ENCODE data around the gene MATCAP1.

Gene MATCAP1

GRCh38 chr16:67186550-67186950, 2.8 kb upstream of the MATCAP1 start:
- TF ChIP-seq REST (IDR thresholded peaks at IDR 0.05; ENCODE audit: low read depth) = no peak
- no peak for TF ChIP-seq CREB1 (IDR thresholded peaks at IDR 0.05; ENCODE audit: low read depth)
- TF ChIP-seq ZBTB7A (IDR thresholded peaks at IDR 0.05; ENCODE audit: low read depth) = no peak

GRCh38 chr16:67185651-67186134, 1.9 kb upstream of the MATCAP1 start:
- TF ChIP-seq CREB1 (IDR thresholded peaks at IDR 0.05; ENCODE audit: low read depth) (no peak), TAF1 (IDR thresholded peaks at IDR 0.05; ENCODE audit: low read depth) (no peak), TEAD4 (IDR thresholded peaks at IDR 0.05) (no peak), REST (IDR thresholded peaks at IDR 0.05; ENCODE audit: low read depth) (no peak), EP300 (IDR thresholded peaks at IDR 0.05; ENCODE audit: borderline replicate concordance) (no peak), RAD21 (IDR thresholded peaks at IDR 0.05; ENCODE audit: low read depth) (no peak), FOXM1 (IDR thresholded peaks at IDR 0.05; ENCODE audit: borderline replicate concordance, low read depth) (no peak), YY1 (IDR thresholded peaks at IDR 0.05; ENCODE audit: low read depth) (no peak), EGR1 (IDR thresholded peaks at IDR 0.05) (no peak), TCF12 (IDR thresholded peaks at IDR 0.05; ENCODE audit: low read depth) (no peak), CEBPB (IDR thresholded peaks at IDR 0.05) (no peak), NFIC (IDR thresholded peaks at IDR 0.05) (no peak), ZBTB7A (IDR thresholded peaks at IDR 0.05; ENCODE audit: low read depth) (no peak)
- TF ChIP-seq, protein P1, sequence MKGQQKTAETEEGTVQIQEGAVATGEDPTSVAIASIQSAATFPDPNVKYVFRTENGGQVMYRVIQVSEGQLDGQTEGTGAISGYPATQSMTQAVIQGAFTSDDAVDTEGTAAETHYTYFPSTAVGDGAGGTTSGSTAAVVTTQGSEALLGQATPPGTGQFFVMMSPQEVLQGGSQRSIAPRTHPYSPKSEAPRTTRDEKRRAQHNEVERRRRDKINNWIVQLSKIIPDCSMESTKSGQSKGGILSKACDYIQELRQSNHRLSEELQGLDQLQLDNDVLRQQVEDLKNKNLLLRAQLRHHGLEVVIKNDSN (IDR thresholded peaks at IDR 0.05) = no peak
- TF ChIP-seq, protein P2, sequence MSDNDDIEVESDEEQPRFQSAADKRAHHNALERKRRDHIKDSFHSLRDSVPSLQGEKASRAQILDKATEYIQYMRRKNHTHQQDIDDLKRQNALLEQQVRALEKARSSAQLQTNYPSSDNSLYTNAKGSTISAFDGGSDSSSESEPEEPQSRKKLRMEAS (IDR thresholded peaks at IDR 0.05) = no peak

DNA sequence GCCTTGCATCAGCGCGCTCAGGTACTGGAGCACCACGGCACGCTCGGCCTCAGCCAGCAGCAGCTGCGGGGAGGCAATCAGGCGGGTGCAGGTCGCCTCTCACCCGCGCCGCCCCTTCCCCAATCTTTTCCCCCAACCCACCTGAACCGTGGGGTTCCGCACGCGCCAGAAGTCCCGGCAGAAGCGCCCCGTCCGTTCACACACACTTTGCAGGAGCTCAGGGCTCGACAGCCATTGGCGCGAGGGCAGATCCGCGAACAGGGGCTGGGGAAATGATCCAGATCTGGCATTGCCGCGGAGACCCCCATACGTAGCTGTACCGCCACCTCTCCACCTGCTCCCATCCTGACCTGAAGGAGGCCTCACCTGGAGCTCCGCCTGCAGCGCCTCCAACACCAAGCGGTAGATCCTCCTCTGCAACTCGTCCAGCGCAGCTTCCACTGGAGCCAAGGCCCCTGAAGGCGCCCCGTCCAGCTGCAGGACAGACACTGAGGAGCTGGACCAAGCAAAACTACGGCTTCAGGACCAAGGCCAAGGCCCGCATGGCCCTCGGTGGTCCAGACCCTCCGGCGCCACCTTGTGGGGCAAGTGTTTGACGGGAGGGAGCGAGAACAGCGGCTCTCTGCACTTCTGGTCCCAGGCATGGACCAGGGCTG, 1.4 kb upstream of the MATCAP1 start:
- TF ChIP-seq, protein P1 (IDR thresholded peaks at IDR 0.05) = no peak
- TF ChIP-seq ZBTB7A (IDR thresholded peaks at IDR 0.05; ENCODE audit: low read depth) = peak; percentile 79; the same call in 1 of the 2 replicates
- TF ChIP-seq REST (IDR thresholded peaks at IDR 0.05; ENCODE audit: low read depth) = peak; percentile 93
- no peak for TF ChIP-seq TEAD4 (IDR thresholded peaks at IDR 0.05)
- no peak for TF ChIP-seq TCF12 (IDR thresholded peaks at IDR 0.05; ENCODE audit: low read depth)
- TF ChIP-seq YY1 (IDR thresholded peaks at IDR 0.05; ENCODE audit: low read depth) = no peak
- no peak for TF ChIP-seq EP300 (IDR thresholded peaks at IDR 0.05; ENCODE audit: borderline replicate concordance)
- TF ChIP-seq, protein P2 (IDR thresholded peaks at IDR 0.05) = peak; percentile 86
- TF ChIP-seq RAD21 (IDR thresholded peaks at IDR 0.05; ENCODE audit: low read depth) = peak; percentile 79
- TF ChIP-seq TAF1 (IDR thresholded peaks at IDR 0.05; ENCODE audit: low read depth) = no peak

GRCh38 chr16:67184453-67184994, 761 bp upstream of the MATCAP1 start:
- TF ChIP-seq YY1 (IDR thresholded peaks at IDR 0.05; ENCODE audit: low read depth) (no peak), TAF1 (IDR thresholded peaks at IDR 0.05; ENCODE audit: low read depth) (0 out of 2 replicates have a peak, but pooled peaks have one; percentile 24)
- TF ChIP-seq, protein P2 (IDR thresholded peaks at IDR 0.05) = no peak; the same call in 1 of the 2 replicates

Measured in Ishikawa (cell line).